Stimulated activated CD4-positive, alpha-beta T cell treated with anti-CD3 and anti-CD28 coated beads, Interleukin-4, amount 100 ng/mL, for 48 hours (primary cell): ENCODE measurements around the gene MEGF6.

Source experiments
- DNase-seq, 2 donors: peaks; one replicate each; pipeline ENCODE4 v3.0.0-alpha.2; 2020; ENCODE audit warnings: low read depth in 2 of 2

The MEGF6 gene

GRCh38 chr1:3608154-3608553, 3.2 kb downstream of the MEGF6 start:
- no peak for DNase-seq

- DNase-seq, result no peak
Measured at GRCh38 chr1:3607703-3608065, 3.6 kb downstream of the MEGF6 start.

- no peak for DNase-seq
Measured at GRCh38 chr1:3606779-3607702, 4.3 kb downstream of the MEGF6 start.

GRCh38 chr1:3604997-3605823, 6.1 kb downstream of the MEGF6 start:
- no peak for DNase-seq

GRCh38 chr1:3604468-3604974, 6.8 kb downstream of the MEGF6 start:
- DNase-seq, result no peak

GRCh38 chr1:3603571-3604467, 7.5 kb downstream of the MEGF6 start:
- DNase-seq, result no peak

- DNase-seq, result no peak
Measured at GRCh38 chr1:3603156-3603555, 8.2 kb downstream of the MEGF6 start.

GRCh38 chr1:3602375-3602774, 8.9 kb downstream of the MEGF6 start:
- no peak for DNase-seq

- no peak for DNase-seq
Measured at GRCh38 chr1:3601743-3602142, 9.6 kb downstream of the MEGF6 start.

- DNase-seq, result no peak
Measured at GRCh38 chr1:3600354-3600753, 11.0 kb downstream of the MEGF6 start.

GRCh38 chr1:3599816-3600215, 11.5 kb downstream of the MEGF6 start:
- DNase-seq, result no peak

GRCh38 chr1:3599286-3599811, 12.0 kb downstream of the MEGF6 start:
- DNase-seq, result no peak

- no peak for DNase-seq
Measured at GRCh38 chr1:3598522-3599285, 12.6 kb downstream of the MEGF6 start.

- DNase-seq, result no peak
Measured at GRCh38 chr1:3598051-3598491, 13.2 kb downstream of the MEGF6 start.

GRCh38 chr1:3597599-3597964, 13.7 kb downstream of the MEGF6 start:
- no peak for DNase-seq

- no peak for DNase-seq
Measured at GRCh38 chr1:3596663-3597598, 14.4 kb downstream of the MEGF6 start.

GRCh38 chr1:3595949-3596348, 15.4 kb downstream of the MEGF6 start:
- no peak for DNase-seq

- no peak for DNase-seq
Measured at GRCh38 chr1:3594706-3595377, 16.5 kb downstream of the MEGF6 start.

GRCh38 chr1:3593745-3594144, 17.6 kb downstream of the MEGF6 start:
- no peak for DNase-seq
